Keratinocyte (primary cell): Measurements from ENCODE around the gene TBXAS1. TPM values are rescaled to one million over a fixed set of nuclear protein-coding genes. Genes with fewer than 3 reads are reported as not detected.

Experiments used
- DNase-seq: peaks from one replicate; pipeline ENCODE4 v3.0.0-alpha.2; 2011; ENCODE audit warnings: low read depth, missing footprints, low spot score
- FAIRE-seq: peaks from 2 replicates; lab custom pipeline; 2011; peaks lifted over from hg19 to GRCh38; lab: Jason Lieb, UNC
- H2AFZ ChIP-seq: 2 replicates; pipeline ENCODE4 v1.6.0; 2012; ENCODE audit warnings: low read length, control low read depth, inconsistent platforms; ENCODE audit not compliant: control insufficient read depth
- H3K27ac ChIP-seq: 2 replicates; pipeline ENCODE4 v1.5.1; 2011; ENCODE audit warnings: low read length; ENCODE audit not compliant: control insufficient read depth, insufficient read depth
- H3K27me3 ChIP-seq: 3 replicates; pipeline ENCODE4 v1.6.0; 2011; ENCODE audit warnings: low read length; ENCODE audit not compliant: control insufficient read depth, insufficient read depth; ENCODE audit errors: extremely low read depth
- H3K36me3 ChIP-seq, 2 experiments: 2 replicates in 1 of 2; 3 replicates in 1 of 2; pipeline ENCODE4 v1.5.1; 2011; ENCODE audit warnings: low read length in 2 of 2, mild to moderate bottlenecking in 1 of 2; ENCODE audit not compliant: control insufficient read depth in 2 of 2, insufficient read depth in 2 of 2; ENCODE audit errors: extremely low read depth in 1 of 2
- H3K4me1 ChIP-seq: 3 replicates; pipeline ENCODE4 v1.5.1; 2011; ENCODE audit warnings: low read length; ENCODE audit not compliant: control insufficient read depth, insufficient read depth; ENCODE audit errors: extremely low read depth
- H3K4me2 ChIP-seq: 3 replicates; pipeline ENCODE4 v1.6.0; 2011; ENCODE audit warnings: low read depth, low read length; ENCODE audit not compliant: control insufficient read depth, insufficient read depth; ENCODE audit errors: extremely low read depth
- H3K4me3 ChIP-seq, 3 experiments: fragments of 200-600 bp in 1 of 3; sonication (generic) in 1 of 3; 2 replicates in 2 of 3; 3 replicates in 1 of 3; pipeline ENCODE4 v1.5.1; 2011 to 2016; ENCODE audit warnings: low read length in 3 of 3, mild to moderate bottlenecking in 3 of 3, control low read depth in 2 of 3, inconsistent platforms in 1 of 3, low read depth in 1 of 3, mixed read lengths in 1 of 3, mixed run types in 1 of 3, moderate library complexity in 1 of 3; ENCODE audit not compliant: control insufficient read depth in 2 of 3, insufficient read depth in 2 of 3; ENCODE audit errors: extremely low read depth in 1 of 3
- H3K79me2 ChIP-seq: 2 replicates; pipeline ENCODE4 v1.6.0; 2012; ENCODE audit warnings: low read length; ENCODE audit not compliant: control insufficient read depth, insufficient read depth
- H3K9ac ChIP-seq: 3 replicates; pipeline ENCODE4 v1.6.0; 2011; ENCODE audit warnings: low read length; ENCODE audit not compliant: control insufficient read depth, insufficient read depth; ENCODE audit errors: extremely low read depth
- H3K9me1 ChIP-seq: 3 replicates; pipeline ENCODE4 v1.6.0; 2011; ENCODE audit warnings: low read length; ENCODE audit not compliant: control insufficient read depth, insufficient read depth; ENCODE audit errors: extremely low read depth
- H3K9me3 ChIP-seq: 2 replicates; pipeline ENCODE4 v1.5.1; 2012; ENCODE audit warnings: low read depth, low read length; ENCODE audit not compliant: control insufficient read depth
- H4K20me1 ChIP-seq: 3 replicates; pipeline ENCODE4 v1.6.0; 2011; ENCODE audit warnings: low read length; ENCODE audit not compliant: control insufficient read depth, insufficient read depth; ENCODE audit errors: extremely low read depth
- CTCF ChIP-seq, 3 experiments: IDR thresholded peaks in 1 of 3; conservative IDR thresholded peaks in 1 of 3; optimal IDR thresholded peaks in 1 of 3; 2 replicates in 2 of 3; 3 replicates in 1 of 3; pipeline versions ENCODE3 to v1.5.1; 2011; ENCODE audit warnings: low read length in 3 of 3, mild to moderate bottlenecking in 3 of 3, moderate library complexity in 2 of 3, control low read depth in 1 of 3, inconsistent platforms in 1 of 3; ENCODE audit not compliant: insufficient read depth in 2 of 3; ENCODE audit errors: extremely low read depth in 1 of 3
- EZH2 ChIP-seq: IDR thresholded peaks from one replicate; pipeline ENCODE4 v1.6.1; 2012; ENCODE audit warnings: inconsistent platforms, mild to moderate bottlenecking, low read length, moderate library complexity
- dilution Hi-C: fragments of 300-500 bp; cut with MboI; formaldehyde crosslinking; loops from one replicate; pipeline ENCODE4 v1.7.0; 2020; ENCODE audit warnings: low sequenced_read_pairs; ENCODE audit not compliant: extremely low pct_ligation_motif_present
- polyA plus RNA-seq, 5 experiments: library from polyadenylated mRNA; depleted of rRNA in 3 of 5; stranded (reverse) in 3 of 5; stranded (forward) in 1 of 5; unstranded in 1 of 5; fragments of >200 nt; gene quantifications; 1 replicate in 1 of 5; 2 replicates in 3 of 5; 3 replicates in 1 of 5; pipeline versions ENCODE4 v1.2.1 to v1.2.3, GENCODE V29; 2011 to 2012; ENCODE audit warnings: missing spikeins in 2 of 5, low read depth in 1 of 5, low replicate concordance in 1 of 5

Gene TBXAS1
- polyA plus RNA-seq, 1 donor (not counting 4 experiments of a cell fraction or from before 2014, with no cell fraction given): 2.9 TPM

GRCh38 chr7:139799586-139799985 is 29.5 kb upstream of the TBXAS1 start:
- Histone ChIP-seq H2AFZ (no peak overlapping the region), H3K27ac (no peak overlapping the region), H3K4me1 (peaks cover 10% of the 10 kb centered on the region), H3K9me3 (peaks cover 2% of the 10 kb centered on the region), H4K20me1 (no peaks in the 10 kb centered on the region), H3K4me2 (no peak overlapping the region), H3K27me3 (no peaks in the 10 kb centered on the region), H3K9ac (no peak overlapping the region), H3K9me1 (no peaks in the 10 kb centered on the region), H3K4me3 (no peak overlapping the region), H3K79me2 (no peaks in the 10 kb centered on the region), H3K36me3 (no peaks in the 10 kb centered on the region)
- DNase-seq (no peak), FAIRE-seq (no peak)
- dilution Hi-C loops: no loop called here
- TF ChIP-seq EZH2 (no peak), CTCF (optimal IDR thresholded peaks at IDR 0.05 in 1 of 3, IDR thresholded peaks at IDR 0.05 in 1 of 3, conservative IDR thresholded peaks at IDR 0.05 in 1 of 3; ENCODE audit: extremely low read depth in 1 of 3, insufficient read depth in 2 of 3, low read length in 3 of 3) (no peak)

- H3K27me3 ChIP-seq: no peaks in the 10 kb centered on the region
- H3K36me3 ChIP-seq: no peaks in the 10 kb centered on the region
- H3K4me3 ChIP-seq: no peak overlapping the region
- peaks cover 2% of the 10 kb centered on the region for H3K9me3 ChIP-seq
- H3K79me2 ChIP-seq: no peaks in the 10 kb centered on the region
- DNase-seq (no peak), FAIRE-seq (no peak)
- H3K9ac ChIP-seq: no peak overlapping the region
- no peaks in the 10 kb centered on the region for H3K9me1 ChIP-seq
- H3K4me1 ChIP-seq: peaks cover 3% of the 10 kb centered on the region
- TF ChIP-seq CTCF (optimal IDR thresholded peaks at IDR 0.05 in 1 of 3, IDR thresholded peaks at IDR 0.05 in 1 of 3, conservative IDR thresholded peaks at IDR 0.05 in 1 of 3; ENCODE audit: extremely low read depth in 1 of 3, insufficient read depth in 2 of 3, low read length in 3 of 3) (no peak), EZH2 (no peak)
- H2AFZ ChIP-seq: no peak overlapping the region
- dilution Hi-C loops: no loop called here
- no peak overlapping the region for H3K4me2 ChIP-seq
- no peak overlapping the region for H3K27ac ChIP-seq
- H4K20me1 ChIP-seq: no peaks in the 10 kb centered on the region
Measured at GRCh38 chr7:139804571-139804970, 24.5 kb upstream of the TBXAS1 start.
